RWPE1 (cell line): ENCODE data around the gene SDCCAG8.
A peak's percentile ranks its signal among the peaks of the same experiment; 100 is the strongest.
"Not testable (repeated sequence)": the region's sequence is repeated elsewhere in the genome, so short reads cannot be mapped to it uniquely, and the experiment has no call there.

Source experiments
- CTCF ChIA-PET: fragments of 350-600 bp; sonication (Branson Sonifier 250); formaldehyde crosslinking; extraction: SDS; loops from one replicate; lab custom pipeline; 2021; lab: Yijun Ruan, JAX
- POLR2A ChIA-PET: fragments of 400-600 bp; formaldehyde crosslinking; extraction: SDS; loops from one replicate; lab custom pipeline; 2020; ENCODE audit warnings: antibody characterized with exemption; ENCODE audit not compliant: low non-redundant PET; lab: Yijun Ruan, JAX
- DNase-seq: peaks from one replicate; pipeline ENCODE4 v3.0.0; 2012; ENCODE audit warnings: low spot score
- H3K27ac ChIP-seq: fragments of 450-650 bp; 2 replicates; pipeline ENCODE4 v1.5.1; 2017
- CTCF ChIP-seq: fragments of 450-650 bp; conservative IDR thresholded peaks from 2 replicates; pipeline ENCODE4 v1.5.1; 2017; ENCODE audit warnings: low read depth, mild to moderate bottlenecking

The SDCCAG8 gene

GRCh38 chr1:243325305-243325890 lies 69.6 kb downstream of the SDCCAG8 start:
- ChIA-PET CTCF (no interaction called here), POLR2A (no interaction called here)
- TF ChIP-seq CTCF, result peak; percentile 78
- peak; percentile 36 for DNase-seq
- no peak overlapping the region for H3K27ac ChIP-seq

GRCh38 chr1:243332440-243332839 lies 76.6 kb downstream of the SDCCAG8 start:
- no peak overlapping the region for H3K27ac ChIP-seq
- no peak for DNase-seq
- ChIA-PET CTCF (interaction anchor here (1.1 kb wide), 1 partner anchor 12 kb away, joined by 4 read pairs; no protein-coding TSS in a partner anchor), POLR2A (no interaction called here)
- no peak for TF ChIP-seq CTCF

- DNase-seq, result no peak
- TF ChIP-seq CTCF, result no peak
- CTCF ChIA-PET, result no interaction called here
These were observed 79.5 kb downstream of the SDCCAG8 start for GRCh38 chr1:243335292-243335691.

GRCh38 chr1:243336163-243336562 lies 80.3 kb downstream of the SDCCAG8 start:
- TF ChIP-seq CTCF, result no peak
- CTCF ChIA-PET, result no interaction called here
- DNase-seq, result no peak
- POLR2A ChIA-PET, result no interaction called here
- no peak overlapping the region for H3K27ac ChIP-seq

More at GRCh38 chr1:243335292-243335691, 79.5 kb downstream of the SDCCAG8 start:
- H3K27ac ChIP-seq, result no peak overlapping the region
- POLR2A ChIA-PET, result no interaction called here

GRCh38 chr1:243338848-243339247 lies 83.0 kb downstream of the SDCCAG8 start:
- H3K27ac ChIP-seq, POLR2A ChIA-PET, DNase-seq, CTCF ChIA-PET: not testable (repeated sequence)

- no peak for DNase-seq
- TF ChIP-seq CTCF, result no peak
- H3K27ac ChIP-seq, result no peak overlapping the region
- CTCF ChIA-PET, result interaction anchor here (0.5 kb wide), 1 partner anchor 130 kb away, joined by 3 read pairs; no protein-coding TSS in a partner anchor
- POLR2A ChIA-PET, result no interaction called here
These were observed 85.2 kb downstream of the SDCCAG8 start for GRCh38 chr1:243341074-243341473.
